HepG2 (cell line): ENCODE measurements around the gene ATRN. TPM values are rescaled to one million over a fixed set of nuclear protein-coding genes. Genes with fewer than 3 reads are reported as not detected.
A peak's percentile ranks its signal among the peaks of the same experiment; 100 is the strongest.

Experiments
- AGO2 ChIP-seq: fragments of 200-400 bp; formaldehyde crosslinking; optimal IDR thresholded peaks from 2 replicates; pipeline ENCODE3; 2017; ENCODE audit warnings: mild to moderate bottlenecking, low read depth, low read length, moderate library complexity
- BHLHE40 ChIP-seq: IDR thresholded peaks from 2 replicates; pipeline ENCODE4 v1.6.1; 2011; ENCODE audit warnings: low read length, improper control_type of control experiment
- CEBPB ChIP-seq: IDR thresholded peaks from 2 replicates; pipeline ENCODE4 v1.6.1; 2011; ENCODE audit warnings: low read depth, low read length, improper control_type of control experiment, borderline replicate concordance
- CHCHD3 ChIP-seq: sonication (generic); formaldehyde crosslinking; IDR thresholded peaks from 2 replicates; pipeline ENCODE4 v1.8.0; 2022; ENCODE audit warnings: mild to moderate bottlenecking, missing genetic modification reagents, moderate library complexity
- DMAP1 ChIP-seq: IDR thresholded peaks from 2 replicates; pipeline ENCODE4 v1.6.1; 2016
- ELF4 ChIP-seq: sonication (generic); formaldehyde crosslinking; IDR thresholded peaks from 2 replicates; pipeline ENCODE4 v1.5.0; 2020; ENCODE audit warnings: missing genetic modification reagents, mild to moderate bottlenecking, moderate library complexity, borderline replicate concordance
- FOXC1 ChIP-seq: sonication (generic); formaldehyde crosslinking; IDR thresholded peaks from 2 replicates; pipeline ENCODE4 v1.8.0; 2022; ENCODE audit warnings: mild to moderate bottlenecking, missing genetic modification reagents, borderline replicate concordance
- HOXD1 ChIP-seq: sonication (generic); formaldehyde crosslinking; IDR thresholded peaks from 2 replicates; pipeline ENCODE4 v1.5.0; 2020; ENCODE audit warnings: missing genetic modification reagents
- IKZF1 ChIP-seq: fragments of 450-650 bp; IDR thresholded peaks from 2 replicates; pipeline ENCODE4 v1.7.1; 2016
- JDP2 ChIP-seq: sonication (generic); formaldehyde crosslinking; IDR thresholded peaks from 2 replicates; pipeline ENCODE4 v1.8.1; 2022; ENCODE audit warnings: missing genetic modification reagents, borderline replicate concordance
- PLRG1 ChIP-seq: fragments of 450-650 bp; conservative IDR thresholded peaks from 2 replicates; pipeline ENCODE4 v1.6.1; 2016
- RAD21 ChIP-seq: fragments of 450-650 bp; formaldehyde crosslinking; IDR thresholded peaks from 2 replicates; pipeline ENCODE4 v1.5.0; 2020; ENCODE audit warnings: mild to moderate bottlenecking
- SKIL ChIP-seq: sonication (generic); formaldehyde crosslinking; IDR thresholded peaks from 2 replicates; pipeline ENCODE4 v1.8.0; 2022; ENCODE audit warnings: missing genetic modification reagents, mild to moderate bottlenecking, moderate library complexity, borderline replicate concordance
- SMAD1 ChIP-seq: sonication (generic); formaldehyde crosslinking; IDR thresholded peaks from 2 replicates; pipeline ENCODE4 v1.4.0; 2020; ENCODE audit warnings: missing genetic modification reagents, low read depth, mild to moderate bottlenecking, borderline replicate concordance
- SNAPC5 ChIP-seq: sonication (generic); formaldehyde crosslinking; IDR thresholded peaks from 2 replicates; pipeline ENCODE4 v1.8.1; 2023; ENCODE audit warnings: mild to moderate bottlenecking, missing genetic modification reagents, borderline replicate concordance
- STAG1 ChIP-seq: sonication (generic); formaldehyde crosslinking; IDR thresholded peaks from 2 replicates; pipeline ENCODE4 v1.4.0; 2020; ENCODE audit warnings: missing genetic modification reagents
- TEAD2 ChIP-seq: sonication (generic); formaldehyde crosslinking; IDR thresholded peaks from 2 replicates; pipeline ENCODE4 v1.9.0; 2021; ENCODE audit warnings: missing genetic modification reagents
- TERF1 ChIP-seq: sonication (generic); formaldehyde crosslinking; IDR thresholded peaks from 2 replicates; pipeline ENCODE4 v1.8.0; 2022; ENCODE audit warnings: mild to moderate bottlenecking, missing genetic modification reagents, moderate library complexity
- THAP11 ChIP-seq: IDR thresholded peaks from 2 replicates; pipeline ENCODE4 v1.6.1; 2016; ENCODE audit warnings: missing biosample characterization, missing genetic modification reagents
- THRA ChIP-seq: sonication (generic); formaldehyde crosslinking; IDR thresholded peaks from 2 replicates; pipeline ENCODE4 v1.4.0; 2020; ENCODE audit warnings: missing genetic modification reagents, borderline replicate concordance
- ZFP36L1 ChIP-seq: sonication (generic); formaldehyde crosslinking; IDR thresholded peaks from 2 replicates; pipeline ENCODE4 v1.8.0; 2022; ENCODE audit warnings: mild to moderate bottlenecking, missing genetic modification reagents, moderate library complexity
- ZMYM4 ChIP-seq: sonication (generic); formaldehyde crosslinking; IDR thresholded peaks from 2 replicates; pipeline ENCODE4 v1.8.1; 2023; ENCODE audit warnings: mild to moderate bottlenecking, missing genetic modification reagents
- ZNF335 ChIP-seq: sonication (generic); formaldehyde crosslinking; IDR thresholded peaks from 2 replicates; pipeline ENCODE4 v1.4.0; 2020; ENCODE audit warnings: missing genetic modification reagents
- ZNF562 ChIP-seq: sonication (generic); formaldehyde crosslinking; IDR thresholded peaks from 2 replicates; pipeline ENCODE4 v1.8.0; 2022; ENCODE audit warnings: missing genetic modification reagents, borderline replicate concordance
- ZNF775 ChIP-seq: sonication (generic); formaldehyde crosslinking; IDR thresholded peaks from 2 replicates; pipeline ENCODE4 v1.4.0; 2020; ENCODE audit warnings: missing genetic modification reagents, mild to moderate bottlenecking, moderate library complexity, borderline replicate concordance
- ZSCAN22 ChIP-seq: sonication (generic); formaldehyde crosslinking; IDR thresholded peaks from 2 replicates; pipeline ENCODE4 v1.4.0; 2020; ENCODE audit warnings: mild to moderate bottlenecking, missing genetic modification reagents
- polyA plus RNA-seq, 8 experiments: library from polyadenylated mRNA; depleted of rRNA in 3 of 8; stranded (reverse) in 7 of 8; unstranded in 1 of 8; fragments of >200 nt; fragmentation: Illumina TruSeq in 4 of 8; extraction: Trizol in 4 of 8; gene quantifications; 2 replicates each; pipeline versions ENCODE4 v1.2.1 to v1.2.3, GENCODE V29; 2011 to 2016; ENCODE audit warnings: low read depth in 4 of 8, missing spikeins in 1 of 8, mixed read lengths in 1 of 8; ENCODE audit not compliant: insufficient read depth in 1 of 8
- total RNA-seq, 5 experiments: library from RNA; depleted of rRNA; stranded (reverse); fragments of >200 nt; fragmentation: Illumina TruSeq; extraction: Trizol; gene quantifications; 2 replicates each; pipeline ENCODE4 v1.2.3, GENCODE V29; 2016; ENCODE audit warnings: low read depth in 1 of 5

The ATRN gene
- total and polyA plus RNA-seq, 2 of the 13 experiments (the other 11 are each of a cell fraction or from before 2014, with no cell fraction given), result 44.2 to 81.1 TPM

GRCh38 chr20:3563548-3564177 is 92.8 kb downstream of the ATRN start (continued):
- TF ChIP-seq RAD21 (CRISPR knock-in tag), result peak; percentile 68; the same call in 1 of the 2 replicates
- TF ChIP-seq TEAD2, result no peak
- no peak for TF ChIP-seq DMAP1 (CRISPR knock-in tag)
- peak; percentile 86 for TF ChIP-seq STAG1 (CRISPR knock-in tag)
- no peak for TF ChIP-seq FOXC1
- TF ChIP-seq TERF1 (CRISPR knock-in tag), result no peak
- peak; percentile 54; the same call in 1 of the 2 replicates for TF ChIP-seq CEBPB
- no peak for TF ChIP-seq BHLHE40
- no peak for TF ChIP-seq JDP2 (CRISPR knock-in tag)
- TF ChIP-seq THRA (CRISPR knock-in tag), result no peak
- TF ChIP-seq IKZF1, result no peak
- TF ChIP-seq SNAPC5, result no peak
- TF ChIP-seq ZSCAN22, result no peak
- no peak for TF ChIP-seq ZNF775
- no peak for TF ChIP-seq ZMYM4 (CRISPR knock-in tag)
- 0 out of 2 replicates have a peak, but pooled peaks have one; percentile 41 for TF ChIP-seq THAP11 (CRISPR knock-in tag)
- TF ChIP-seq AGO2, result no peak
- TF ChIP-seq CHCHD3 (CRISPR knock-in tag), result no peak
- TF ChIP-seq SMAD1 (CRISPR knock-in tag), result no peak
- TF ChIP-seq SKIL (CRISPR knock-in tag), result no peak
- TF ChIP-seq ZNF562, result no peak
- no peak for TF ChIP-seq PLRG1
- no peak for TF ChIP-seq ELF4
- no peak for TF ChIP-seq ZNF335
- no peak for TF ChIP-seq ZFP36L1 (CRISPR knock-in tag)
- no peak for TF ChIP-seq HOXD1
